Uterus (tissue), 2 donors: ENCODE results near the gene SULT1A1.
"Not testable (repeated sequence)": the region's sequence is repeated elsewhere in the genome, so short reads cannot be mapped to it uniquely, and the experiment has no call there.

Experiments used
- CTCF ChIP-seq, 4 experiments: fragments of 200-600 bp in 2 of 4; fragments of 450-650 bp in 2 of 4; sonication (generic) in 2 of 4; IDR thresholded peaks; one replicate each; pipeline ENCODE4 v1.5.1; 2016 to 2019; ENCODE audit warnings: antibody characterized with exemption in 4 of 4, mild to moderate bottlenecking in 2 of 4, moderate library complexity in 1 of 4
- POLR2A ChIP-seq, 2 donors: fragments of 450-650 bp; IDR thresholded peaks; one replicate each; pipeline ENCODE4 v1.6.1; 2016; ENCODE audit warnings: antibody characterized with exemption in 2 of 2, mild to moderate bottlenecking in 1 of 2, moderate library complexity in 1 of 2

DNA sequence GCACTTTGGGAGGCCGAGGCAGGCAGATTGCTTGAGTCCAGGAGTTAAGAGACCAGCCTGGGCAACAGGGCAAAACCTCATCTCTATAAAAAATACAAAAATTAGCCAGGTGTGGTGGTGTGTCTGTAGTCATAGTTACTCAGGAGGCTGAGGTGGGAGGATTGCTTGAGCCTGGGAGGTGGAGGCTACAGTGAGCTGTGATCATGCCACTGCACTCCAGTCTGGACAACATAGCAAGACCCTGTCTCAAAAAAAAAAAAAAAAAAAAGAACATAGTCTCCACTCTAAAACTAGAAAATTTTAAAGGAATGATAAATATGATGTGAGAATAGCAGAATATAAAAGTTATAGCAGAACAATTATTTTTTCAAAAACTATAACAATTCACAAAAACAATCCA, 10.5 kb upstream of the SULT1A1 start:
- not testable (repeated sequence) for TF ChIP-seq CTCF, POLR2A (IDR thresholded peaks at IDR 0.05)
